Adrenal gland (tissue), 12 donors: ENCODE measurements around the gene TXLNB. TPM values are rescaled to one million over a fixed set of nuclear protein-coding genes. Genes with fewer than 3 reads are reported as not detected.

Source experiments
- DNase-seq, 7 donors: peaks; one replicate each; pipeline ENCODE4 v3.0.0-alpha.2; 2019 to 2020
- H3K27ac ChIP-seq, 5 donors: fragments of 200-600 bp; sonication (generic) in 4 of 5; 1 replicate in 3 of 5; 2 replicates in 2 of 5; pipeline versions ENCODE4 v1.5.1 to v1.8.0; 2016 to 2020; ENCODE audit warnings: mild to moderate bottlenecking in 1 of 5
- H3K27me3 ChIP-seq: fragments of 200-600 bp; 2 replicates; pipeline ENCODE4 v1.8.0; 2021
- H3K36me3 ChIP-seq, 2 donors: fragments of 200-600 bp; replicated peaks in 1 of 2; 1 replicate in 1 of 2; 2 replicates in 1 of 2; pipeline versions ENCODE4 v1.5.1 to v1.8.0; 2018 to 2022
- H3K4me1 ChIP-seq, 2 donors: fragments of 200-600 bp; replicated peaks in 1 of 2; 1 replicate in 1 of 2; 2 replicates in 1 of 2; pipeline versions ENCODE4 v1.5.1 to v1.8.0; 2018 to 2021
- H3K4me3 ChIP-seq, 4 donors: fragments of 200-600 bp; sonication (generic) in 3 of 4; one replicate each; pipeline ENCODE4 v1.5.1; 2016 to 2018
- H3K9me3 ChIP-seq, 3 donors: fragments of 200-600 bp; sonication (generic) in 1 of 3; replicated peaks in 1 of 3; 1 replicate in 2 of 3; 2 replicates in 1 of 3; pipeline versions ENCODE4 v1.5.1 to v1.8.0; 2016 to 2021
- CTCF ChIP-seq, 6 experiments: fragments of 450-650 bp in 4 of 6; fragments of 200-600 bp in 2 of 6; sonication (generic) in 1 of 6; IDR thresholded peaks; 1 replicate in 5 of 6; 2 replicates in 1 of 6; pipeline versions ENCODE4 v1.5.1 to v1.8.0; 2016 to 2021; ENCODE audit warnings: antibody characterized with exemption in 6 of 6, mild to moderate bottlenecking in 2 of 6, moderate library complexity in 1 of 6
- POLR2A ChIP-seq, 2 donors: fragments of 450-650 bp; IDR thresholded peaks; one replicate each; pipeline ENCODE4 v1.6.1; 2017; ENCODE audit warnings: antibody characterized with exemption in 2 of 2, mild to moderate bottlenecking in 2 of 2, moderate library complexity in 1 of 2
- WGBS, 4 donors: extraction: QIAGEN DNeasy Blood & Tissue Kit in 2 of 4; methylation state at CpG; one replicate each; pipeline versions ENCODE4 v1.1.5 to v1.1.7; 2013 to 2017; 5-methylcytosine and 5-hydroxymethylcytosine counted together
- intact Hi-C, 2 donors: fragments of 100-400 bp; cut with DNase I; formaldehyde crosslinking; loops; one replicate each; pipeline versions ENCODE4 v1.14.1 to v1.15.0; 2022 to 2023
- polyA plus RNA-seq, 3 donors: library from polyadenylated mRNA; stranded (reverse); fragments of 200-250 nt in 2 of 3; fragments of 350-450 nt in 1 of 3; fragmentation: Illumina TruSeq in 1 of 3; extraction: RNeasy Lipid Tissue Mini Kit (QIAGEN cat#74804) in 1 of 3; gene quantifications; one replicate each; pipeline ENCODE4 v1.2.3, GENCODE V29; 2013 to 2014
- total RNA-seq, 9 donors: library from RNA; depleted of rRNA in 4 of 9; stranded (reverse); fragments of >200 nt in 4 of 9; fragments of 120-200 nt in 1 of 9; fragmentation: NEBNext Ultra II Directional in 1 of 9; extraction: Animal tissue kit (Norgen Biotek cat#: 25700) in 1 of 9; gene quantifications; one replicate each; pipeline versions ENCODE4 v1.1.0 to v1.2.4, GENCODE V29; 2013 to 2023
- donor health status: healthy with polysubstance abuse.
- donor health status: Bipolar disorder and iron deficiency.
- donor health status: DM: yes; HTN: yes; CAD: no.
- donor health status: DM: no; HTN: no; CAD: no.
- donor health status: DM: no; HTN: no; CAD: no.
- donor health status: DM: yes; HTN: yes; CAD: no.

The TXLNB gene
- total and polyA plus RNA-seq, 12 donors: 0.25 to 9.5 (median 2.2) TPM

GRCh38 chr6:139194740-139195139 is 97.1 kb downstream of the TXLNB start:
- WGBS, 4 donors: 42 to 63% (median 54%) methylated on average over 3 of the region's 3 CpGs
- Histone ChIP-seq H3K4me3 (no peak overlapping the region), H3K4me1 (no peaks in the 10 kb centered on the region), H3K9me3 (no peaks in the 10 kb centered on the region), H3K36me3 (no peaks in the 10 kb centered on the region), H3K27ac (no peak overlapping the region), H3K27me3 (no peaks in the 10 kb centered on the region)
- no peak for DNase-seq
- TF ChIP-seq CTCF (IDR thresholded peaks at IDR 0.05) (no peak), POLR2A (IDR thresholded peaks at IDR 0.05) (no peak)
- intact Hi-C loops: no loop called here

Other genes with a start within 250 kb of the TXLNB start
- gene HECA, start 156.9 kb downstream of the TXLNB start, total RNA-seq: 10 to 100 TPM in 8 of 9 donors, 1 to 10 TPM in 1; 7.8 to 30.0 (median 24.2) TPM
- gene HECA, start 156.9 kb downstream of the TXLNB start, polyA plus RNA-seq: 10 to 100 TPM in 1 of 3 donors, 1 to 10 TPM in 2; 6.5 to 10.0 (median 7.5) TPM
- 100 to 1,000 TPM in 7 of 9 donors, 10 to 100 TPM in 2; 44.0 to 433 (median 304) TPM for gene CITED2, start 82.7 kb upstream of the TXLNB start, total RNA-seq
- 100 to 1,000 TPM in 1 of 3 donors, 10 to 100 TPM in 2; 21.3 to 254 (median 46.7) TPM for gene CITED2, start 82.7 kb upstream of the TXLNB start, polyA plus RNA-seq